Activated CD4-positive, alpha-beta T cell treated with anti-CD3 and anti-CD28 coated beads, Interleukin-2, amount 50 U/mL, for 48 hours (primary cell): Measurements from ENCODE around the gene RPSA.
A peak's percentile ranks its signal among the peaks of the same experiment; 100 is the strongest.
"Not testable (repeated sequence)": the region's sequence is repeated elsewhere in the genome, so short reads cannot be mapped to it uniquely, and the experiment has no call there.

ENCODE experiments used
- DNase-seq, 2 experiments: peaks; one replicate each; pipeline ENCODE4 v3.0.0-alpha.2; 2020

The RPSA gene

GRCh38 chr3:39423436-39423970 is 17.0 kb downstream of the RPSA start:
- no peak for DNase-seq

- DNase-seq, result no peak
Measured at GRCh38 chr3:39426312-39426711, 19.8 kb downstream of the RPSA start.

- DNase-seq, result no peak
Measured at GRCh38 chr3:39427506-39427905, 21.0 kb downstream of the RPSA start.

- DNase-seq, result no peak
Measured at GRCh38 chr3:39428745-39429201, 22.3 kb downstream of the RPSA start.

GRCh38 chr3:39429466-39429865 is 22.9 kb downstream of the RPSA start:
- no peak for DNase-seq

- no peak for DNase-seq
Measured at GRCh38 chr3:39432342-39432741, 25.8 kb downstream of the RPSA start.

GRCh38 chr3:39433642-39434041 is 27.1 kb downstream of the RPSA start:
- DNase-seq, result no peak

- DNase-seq, result no peak
Measured at GRCh38 chr3:39434574-39434973, 28.1 kb downstream of the RPSA start.

GRCh38 chr3:39435006-39435748 is 28.7 kb downstream of the RPSA start:
- no peak for DNase-seq

GRCh38 chr3:39438880-39439279 is 32.4 kb downstream of the RPSA start:
- DNase-seq, result no peak

GRCh38 chr3:39440316-39440715 is 33.8 kb downstream of the RPSA start:
- DNase-seq, result no peak

- no peak for DNase-seq
Measured at GRCh38 chr3:39443530-39443929, 37.0 kb downstream of the RPSA start.

- DNase-seq, result no peak
Measured at GRCh38 chr3:39445927-39446326, 39.4 kb downstream of the RPSA start.

- no peak for DNase-seq
Measured at GRCh38 chr3:39446444-39446843, 39.9 kb downstream of the RPSA start.

- peak; percentile 34 to 60 for DNase-seq
Measured at GRCh38 chr3:39447637-39448483, 41.3 kb downstream of the RPSA start.

- no peak for DNase-seq
Measured at GRCh38 chr3:39448506-39449233, 42.1 kb downstream of the RPSA start.

GRCh38 chr3:39449796-39450195 is 43.3 kb downstream of the RPSA start:
- DNase-seq, result no peak

GRCh38 chr3:39453134-39453533 is 46.6 kb downstream of the RPSA start:
- DNase-seq, result no peak

GRCh38 chr3:39453872-39454271 is 47.4 kb downstream of the RPSA start:
- DNase-seq, result not testable (repeated sequence)

GRCh38 chr3:39454591-39455217 is 48.2 kb downstream of the RPSA start:
- DNase-seq, result no peak

- no peak for DNase-seq
Measured at GRCh38 chr3:39456159-39456558, 49.6 kb downstream of the RPSA start.

- no peak for DNase-seq
Measured at GRCh38 chr3:39457361-39457760, 50.8 kb downstream of the RPSA start.

GRCh38 chr3:39458579-39458978 is 52.1 kb downstream of the RPSA start:
- DNase-seq, result not testable (repeated sequence)
